NCI-H1436 treated with DMSO at 0.1 percent for 48 hours (cell line): ENCODE data around the gene CHPT1.
"Not testable (repeated sequence)": the region's sequence is repeated elsewhere in the genome, so short reads cannot be mapped to it uniquely, and the experiment has no call there.

ENCODE experiments used
- DNase-seq: peaks from one replicate; lab custom pipeline; 2025; lab: John Stamatoyannopoulos, UW

The CHPT1 gene

GRCh38 chr12:101697197-101697929 lies at the start of gene CHPT1:
Gene CHPT1, plus strand, starts transcription at chr12:101697640. Its CDS starts 222 bp downstream, at chr12:101697862.
- no peak for DNase-seq

GRCh38 chr12:101647711-101648110 lies 49.7 kb upstream of the CHPT1 start:
- no peak for DNase-seq

- DNase-seq, result no peak
Measured at GRCh38 chr12:101648195-101648594, 49.2 kb upstream of the CHPT1 start.

- DNase-seq, result no peak
Measured at GRCh38 chr12:101650346-101651117, 46.9 kb upstream of the CHPT1 start.

- DNase-seq, result no peak
Measured at GRCh38 chr12:101653030-101653429, 44.4 kb upstream of the CHPT1 start.

- no peak for DNase-seq
Measured at GRCh38 chr12:101653503-101653902, 43.9 kb upstream of the CHPT1 start.

- no peak for DNase-seq
Measured at GRCh38 chr12:101654442-101654841, 43.0 kb upstream of the CHPT1 start.

GRCh38 chr12:101655393-101655792 lies 42.0 kb upstream of the CHPT1 start:
- no peak for DNase-seq

GRCh38 chr12:101660662-101661061 lies 36.8 kb upstream of the CHPT1 start:
- not testable (repeated sequence) for DNase-seq

- DNase-seq, result no peak
Measured at GRCh38 chr12:101663298-101663697, 34.1 kb upstream of the CHPT1 start.

GRCh38 chr12:101664992-101665391 lies 32.4 kb upstream of the CHPT1 start:
- no peak for DNase-seq

- no peak for DNase-seq
Measured at GRCh38 chr12:101666052-101666728, 31.2 kb upstream of the CHPT1 start.

GRCh38 chr12:101667591-101667990 lies 29.8 kb upstream of the CHPT1 start:
- no peak for DNase-seq

GRCh38 chr12:101670007-101670671 lies 27.3 kb upstream of the CHPT1 start:
- DNase-seq, result no peak

GRCh38 chr12:101671157-101671791 lies 26.2 kb upstream of the CHPT1 start:
- no peak for DNase-seq

GRCh38 chr12:101671833-101672232 lies 25.6 kb upstream of the CHPT1 start:
- no peak for DNase-seq

- no peak for DNase-seq
Measured at GRCh38 chr12:101675555-101675954, 21.9 kb upstream of the CHPT1 start.

- DNase-seq, result not testable (repeated sequence)
Measured at GRCh38 chr12:101676497-101676896, 20.9 kb upstream of the CHPT1 start.

- no peak for DNase-seq
Measured at GRCh38 chr12:101678081-101678480, 19.4 kb upstream of the CHPT1 start.

- DNase-seq, result no peak
Measured at GRCh38 chr12:101680240-101680639, 17.2 kb upstream of the CHPT1 start.

- DNase-seq, result no peak
Measured at GRCh38 chr12:101680647-101681046, 16.8 kb upstream of the CHPT1 start.

GRCh38 chr12:101681627-101682026 lies 15.8 kb upstream of the CHPT1 start:
- DNase-seq, result not testable (repeated sequence)
